ENCODE data around the gene MEF2C. TPM values are rescaled to one million over a fixed set of nuclear protein-coding genes. Genes with fewer than 3 reads are reported as not detected.
A peak's percentile ranks its signal among the peaks of the same experiment; 100 is the strongest.

Gene MEF2C
- total RNA-seq, 2 donors from 2014 or later = 7.0 to 23.7 TPM

- TF ChIP-seq POLR2A (IDR thresholded peaks at IDR 0.05) = no peak
- no peak for TF ChIP-seq CTCF (IDR thresholded peaks at IDR 0.05)
Observed at GRCh38 chr5:88734191-88734640, 148.8 kb downstream of the MEF2C start.

GRCh38 chr5:88732862-88733261 is 150.1 kb downstream of the MEF2C start:
- Histone ChIP-seq H3K27ac (peak overlapping the region in 1 of 4 donors; percentile 36), H3K4me1 (no peaks in the 10 kb centered on the region), H3K27me3 (no peaks in the 10 kb centered on the region), H3K36me3 (replicated peaks in 1 of 2; ENCODE audit: insufficient read depth in 1 of 2, low read depth in 2 of 2) (no peaks in the 10 kb centered on the region), H3K4me3 (no peak overlapping the region), H3K9me3 (no peaks in the 10 kb centered on the region)
- intact Hi-C loops (cut with DNase I) = no loop called here
- no peak for TF ChIP-seq CTCF (IDR thresholded peaks at IDR 0.05)
- no peak for TF ChIP-seq POLR2A (IDR thresholded peaks at IDR 0.05)
- ATAC-seq (no peak), DNase-seq (no peak)
- WGBS, 2 donors = 83 to 91% methylated on average over 2 of the region's 2 CpGs

More at GRCh38 chr5:88734191-88734640, 148.8 kb downstream of the MEF2C start:
- Histone ChIP-seq H3K36me3 (replicated peaks in 1 of 2; ENCODE audit: insufficient read depth in 1 of 2, low read depth in 2 of 2) (no peaks in the 10 kb centered on the region), H3K9me3 (no peaks in the 10 kb centered on the region), H3K4me3 (no peak overlapping the region), H3K27me3 (no peaks in the 10 kb centered on the region), H3K27ac (peak overlapping the region in 2 of 4 donors; percentile 8 to 20), H3K4me1 (no peaks in the 10 kb centered on the region)
- 53 to 64% methylated on average over 6 of the region's 6 CpGs for WGBS, 2 donors
- intact Hi-C loops (cut with DNase I) = no loop called here
- peak in 1 of 4 donors; percentile 20 for DNase-seq
- no peak for ATAC-seq

- 71 to 84% methylated on average over 5 of the region's 5 CpGs for WGBS, 2 donors
- Histone ChIP-seq H3K4me1 (no peaks in the 10 kb centered on the region), H3K36me3 (replicated peaks in 1 of 2; ENCODE audit: insufficient read depth in 1 of 2, low read depth in 2 of 2) (no peaks in the 10 kb centered on the region), H3K27me3 (no peaks in the 10 kb centered on the region), H3K4me3 (no peak overlapping the region), H3K9me3 (no peaks in the 10 kb centered on the region), H3K27ac (peak overlapping the region in 1 of 4 donors; percentile 36)
- peak; percentile 35 for ATAC-seq
- intact Hi-C loops (cut with DNase I) = no loop called here
- DNase-seq = peak in 2 of 4 donors; percentile 12 to 47
- no peak for TF ChIP-seq CTCF (IDR thresholded peaks at IDR 0.05)
- TF ChIP-seq POLR2A (IDR thresholded peaks at IDR 0.05) = no peak
Observed at GRCh38 chr5:88732181-88732633, 150.8 kb downstream of the MEF2C start.

GRCh38 chr5:88729829-88730182 is 153.2 kb downstream of the MEF2C start:
- ATAC-seq = no peak
- TF ChIP-seq POLR2A (IDR thresholded peaks at IDR 0.05) (no peak), CTCF (IDR thresholded peaks at IDR 0.05) (no peak)
- Histone ChIP-seq H3K27ac (no peak overlapping the region), H3K27me3 (no peaks in the 10 kb centered on the region), H3K4me1 (no peaks in the 10 kb centered on the region), H3K36me3 (replicated peaks in 1 of 2; ENCODE audit: insufficient read depth in 1 of 2, low read depth in 2 of 2) (no peaks in the 10 kb centered on the region), H3K9me3 (no peaks in the 10 kb centered on the region), H3K4me3 (no peak overlapping the region)
- intact Hi-C loops (cut with DNase I) = loop anchor here (10.0 kb wide), 1 partner anchor 1535 kb away; no protein-coding TSS in a partner anchor
- DNase-seq = no peak
- 0 to 6% methylated on average over 1 of the region's 1 CpG for WGBS, 2 donors
